ENCODE data around the gene NDUFB2.
"Not testable (repeated sequence)": the region's sequence is repeated elsewhere in the genome, so short reads cannot be mapped to it uniquely, and the experiment has no call there.

The NDUFB2 gene

DNA sequence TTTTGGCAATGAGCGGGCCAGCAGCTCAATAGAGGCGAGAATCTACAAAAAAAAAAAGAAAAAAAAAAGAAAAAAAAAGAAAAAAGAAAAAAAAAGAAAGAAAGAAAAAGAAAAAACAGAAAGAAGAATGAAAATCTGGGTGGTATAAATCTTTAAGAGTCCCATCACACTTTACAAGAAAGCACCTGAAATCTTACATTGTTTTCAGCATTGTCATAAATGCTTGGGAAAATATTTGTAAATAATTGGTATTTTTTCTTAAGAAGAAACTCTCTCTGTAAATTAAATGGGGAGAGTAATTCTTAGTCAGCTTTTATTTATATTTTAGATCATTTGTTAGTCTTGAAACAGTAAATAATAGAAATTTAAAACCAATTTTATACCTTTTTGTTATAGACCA lies 38.2 kb downstream of the NDUFB2 start:
- no peak for DNase-seq (ENCODE audit: low spot score)

DNA sequence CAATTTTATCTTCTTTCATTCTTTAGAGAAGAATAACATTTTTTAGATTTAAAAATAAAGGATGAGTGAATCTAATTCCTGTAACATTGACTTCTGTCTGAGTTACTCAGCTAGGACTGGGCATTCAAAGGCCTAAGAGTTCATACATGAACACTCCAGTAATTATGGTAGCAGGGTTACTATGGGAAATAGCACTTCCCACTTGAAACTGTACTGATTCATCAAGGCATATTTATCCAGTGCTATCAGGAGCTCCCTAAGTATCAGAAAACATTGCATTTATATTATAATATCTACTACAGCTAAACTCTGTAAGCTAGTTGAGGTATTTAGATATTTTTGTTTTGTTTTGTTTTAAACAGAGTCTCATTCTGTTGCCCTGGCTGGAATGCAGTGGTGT lies 41.8 kb downstream of the NDUFB2 start:
- no peak for DNase-seq (ENCODE audit: low spot score)

DNA sequence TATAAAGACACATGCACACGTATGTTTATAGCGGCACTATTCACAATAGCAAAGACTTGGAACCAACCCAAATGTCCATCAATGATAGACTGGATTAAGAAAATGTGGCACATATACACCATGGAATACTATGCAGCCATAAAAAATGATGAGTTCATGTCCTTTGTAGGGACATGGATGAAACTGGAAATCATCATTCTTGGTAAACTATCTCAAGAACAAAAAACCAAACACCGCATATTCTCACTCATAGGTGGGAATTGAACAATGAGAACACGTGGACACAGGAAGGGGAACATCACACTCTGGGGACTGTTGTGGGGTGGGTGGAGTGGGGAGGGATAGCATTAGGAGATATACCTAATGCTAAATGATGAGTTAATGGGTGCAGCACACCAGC lies 46.7 kb downstream of the NDUFB2 start:
- not testable (repeated sequence) for DNase-seq (ENCODE audit: low spot score)

DNA sequence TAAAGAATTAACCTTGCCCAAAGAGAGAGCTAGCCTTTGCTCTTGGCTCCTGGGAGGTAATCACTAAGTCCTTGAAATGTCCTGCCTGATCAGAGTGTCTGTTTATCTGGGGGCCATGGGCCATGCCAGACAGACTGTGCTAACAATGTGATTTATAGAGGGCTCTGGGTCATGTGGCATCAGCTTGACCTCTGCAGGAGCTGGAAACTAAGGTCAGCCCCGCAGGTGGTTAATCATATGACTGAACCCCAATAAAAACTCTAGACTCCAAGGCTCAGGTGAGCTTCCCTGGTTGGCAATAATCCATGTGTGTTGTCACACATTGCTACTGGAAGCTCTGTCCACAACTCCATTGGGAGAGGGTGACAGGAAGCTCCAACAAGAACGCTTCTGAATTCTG lies 47.5 kb downstream of the NDUFB2 start:
- no peak for DNase-seq (ENCODE audit: low spot score)

DNA sequence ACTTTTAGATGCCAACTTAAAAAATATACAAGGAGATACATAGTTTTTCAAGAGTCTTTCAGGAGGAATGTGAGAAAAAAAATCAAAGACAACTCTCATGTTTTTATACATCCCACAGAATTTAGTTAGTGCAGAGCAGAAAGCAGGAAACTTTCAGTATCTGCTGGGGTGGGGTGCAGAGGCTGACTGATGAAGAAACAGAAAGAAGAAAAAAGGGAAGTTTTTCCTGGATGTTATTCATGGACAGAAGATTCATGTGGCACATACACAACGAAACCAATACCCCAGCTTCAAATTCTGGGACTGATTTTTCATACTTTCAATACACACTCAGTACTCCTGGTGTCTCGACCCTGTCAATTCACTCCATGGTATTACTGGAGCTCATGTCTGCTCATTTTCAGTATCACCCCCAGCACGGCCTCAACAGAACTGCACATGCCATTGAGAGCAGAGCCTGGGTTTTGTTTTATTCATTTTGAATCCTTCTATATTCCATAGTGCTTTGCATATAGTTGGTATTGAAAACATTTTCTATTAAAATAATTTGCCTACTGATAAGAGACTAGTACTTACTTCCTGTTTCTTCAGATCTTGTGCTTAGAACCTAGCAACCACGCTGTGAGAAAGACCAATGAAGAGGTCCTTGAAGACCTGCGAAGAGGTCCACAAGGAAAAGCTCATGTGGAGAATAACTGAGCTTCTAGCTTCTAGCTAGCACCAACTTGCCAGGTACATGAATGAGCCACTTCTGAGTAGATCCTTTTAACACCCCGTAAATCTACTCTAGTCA lies 49.0 kb downstream of the NDUFB2 start:
- no peak for DNase-seq (ENCODE audit: low spot score)

DNA sequence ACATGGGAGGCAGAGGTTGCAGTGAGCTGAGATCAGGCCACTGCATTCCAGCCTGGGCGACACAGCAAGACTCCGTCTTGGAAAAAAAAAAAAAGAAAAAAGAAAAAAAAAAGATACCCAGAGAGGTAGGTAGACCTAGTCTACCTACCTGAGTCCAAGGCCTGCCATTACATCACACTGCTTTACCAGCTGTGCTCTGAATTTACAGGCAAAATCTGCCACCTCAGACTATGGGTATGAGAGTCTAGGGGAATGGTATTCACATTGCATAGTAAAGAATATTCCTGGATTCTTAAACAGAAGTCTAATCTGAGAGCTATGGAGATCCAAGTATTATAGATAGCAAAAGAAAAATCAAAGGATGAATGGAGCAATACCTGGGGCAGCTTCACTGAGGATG lies 50.2 kb downstream of the NDUFB2 start:
- DNase-seq (ENCODE audit: low spot score): no peak

DNA sequence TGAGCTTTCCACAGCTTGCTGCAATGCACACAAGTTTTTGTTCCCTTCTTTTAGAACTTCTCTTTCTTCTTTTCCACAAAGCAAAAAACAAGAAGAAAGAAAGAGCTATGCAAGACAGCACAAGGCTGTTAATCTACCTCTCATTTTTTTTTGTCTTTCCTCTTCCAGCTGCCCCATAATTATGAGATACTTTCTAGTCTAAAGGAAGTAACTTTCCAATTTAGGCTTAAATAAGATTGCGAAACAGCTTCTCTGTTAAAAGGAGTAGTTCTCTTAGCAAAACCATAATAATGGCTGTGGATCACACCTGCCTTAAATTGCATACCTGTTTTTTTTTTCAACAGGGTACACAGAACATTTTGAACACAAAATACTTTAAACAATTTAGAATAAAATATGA lies 56.0 kb downstream of the NDUFB2 start:
- DNase-seq (ENCODE audit: low spot score): no peak

DNA sequence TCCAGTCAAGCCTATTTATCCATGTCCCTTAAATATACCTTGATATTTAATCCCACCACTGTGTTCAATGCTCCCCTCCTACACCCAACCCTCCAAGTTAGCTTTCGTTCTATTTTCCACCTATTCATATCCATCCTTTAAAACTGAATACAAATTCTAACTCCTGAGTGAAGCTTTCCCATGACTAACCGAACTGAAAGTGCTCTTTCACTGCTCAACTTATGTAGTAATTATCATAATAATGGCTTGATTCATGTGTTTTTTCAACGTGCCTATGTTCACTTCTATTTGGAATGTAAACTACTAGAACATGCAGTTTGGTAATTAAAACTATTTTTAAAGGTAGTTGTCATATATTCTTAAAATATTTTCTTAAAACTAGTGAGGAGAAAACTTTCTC lies 58.0 kb downstream of the NDUFB2 start:
- no peak for DNase-seq (ENCODE audit: low spot score)

Measured in hematopoietic multipotent progenitor cell treated with erythropoietin and hydrocortisone succinate and interleukin-3 and kit ligand, for 15 days (in vitro differentiated cells).